ENCODE measurements around the gene MGRN1.

Gene MGRN1

GRCh38 chr16:4606354-4606753 is 18.3 kb upstream of the MGRN1 start:
- no peak for DNase-seq

GRCh38 chr16:4607841-4608703 is 16.6 kb upstream of the MGRN1 start:
- DNase-seq, result no peak

GRCh38 chr16:4608704-4608980 is 16.0 kb upstream of the MGRN1 start:
- DNase-seq, result no peak

GRCh38 chr16:4609200-4610010 is 15.2 kb upstream of the MGRN1 start:
- DNase-seq, result no peak

GRCh38 chr16:4610011-4611005 is 14.3 kb upstream of the MGRN1 start:
- no peak for DNase-seq

- DNase-seq, result no peak
Observed at GRCh38 chr16:4611337-4612021, 13.1 kb upstream of the MGRN1 start.

- DNase-seq, result no peak
Observed at GRCh38 chr16:4612474-4612931, 12.1 kb upstream of the MGRN1 start.

GRCh38 chr16:4612977-4613635 is 11.5 kb upstream of the MGRN1 start:
- DNase-seq, result no peak

GRCh38 chr16:4613636-4614570 is 10.7 kb upstream of the MGRN1 start:
- peak; percentile 33 for DNase-seq

GRCh38 chr16:4614571-4615383 is 9.8 kb upstream of the MGRN1 start, which contains the start of gene UBALD1:
TSS of gene UBALD1 (minus strand) at chr16:4614888. CDS start at chr16:4614797, 91 bp downstream.
- peak; percentile 88 for DNase-seq

- DNase-seq, result no peak
Observed at GRCh38 chr16:4615384-4616046, 9.1 kb upstream of the MGRN1 start.

GRCh38 chr16:4616047-4616811 is 8.4 kb upstream of the MGRN1 start:
- DNase-seq, result peak; percentile 100

GRCh38 chr16:4617880-4618279 is 6.7 kb upstream of the MGRN1 start:
- DNase-seq, result no peak

GRCh38 chr16:4618645-4619418 is 5.8 kb upstream of the MGRN1 start:
- DNase-seq, result no peak

GRCh38 chr16:4623593-4623992 is 1.0 kb upstream of the MGRN1 start:
- no peak for DNase-seq

GRCh38 chr16:4624827-4625559 is 367 bp downstream of the MGRN1 start:
- DNase-seq, result peak; percentile 41

All from hematopoietic multipotent progenitor cell treated with erythropoietin and hydrocortisone succinate and interleukin-3 and kit ligand, for 8 days (in vitro differentiated cells).